IMR-90 (cell line): ENCODE measurements around the gene RFTN1. TPM values are rescaled to one million over a fixed set of nuclear protein-coding genes. Genes with fewer than 3 reads are reported as not detected.
A peak's percentile ranks its signal among the peaks of the same experiment; 100 is the strongest.

Experiments used
- ATAC-seq: fragments of 200-7000 bp; cut with Tn5 transposase; 2 replicates; pipeline ENCODE4 v1.9.1; 2020; ENCODE audit warnings: low read depth, mild to moderate bottlenecking, moderate library complexity
- BruUV-seq: library from RNA; stranded (reverse); fragments of 400-500 nt; replicated peaks from 2 replicates; lab custom pipeline; 2021; lab: Mats Ljungman, UMichigan
- CTCF ChIA-PET: fragments of 300-600 bp; formaldehyde crosslinking; extraction: SDS; loops from one replicate; lab custom pipeline; 2021; ENCODE audit warnings: antibody characterized with exemption; lab: Yijun Ruan, JAX
- POLR2A ChIA-PET: fragments of 300-600 bp; sonication (Branson Sonifier 250); formaldehyde crosslinking; loops from one replicate; lab custom pipeline; 2022; ENCODE audit warnings: antibody characterized with exemption; ENCODE audit not compliant: unreplicated experiment; lab: Charles Lee
- DNase-seq: peaks from one replicate; pipeline ENCODE4 v3.0.0; 2013
- H2AFZ ChIP-seq: replicated peaks from 2 replicates; pipeline ENCODE3; 2013; ENCODE audit warnings: low read length, mild to moderate bottlenecking; ENCODE audit not compliant: poor library complexity
- H2AK5ac ChIP-seq: 2 replicates; pipeline ENCODE4 v1.6.1; 2013; ENCODE audit warnings: low read depth, low read length, inconsistent platforms
- H2AK9ac ChIP-seq: replicated peaks from 2 replicates; pipeline ENCODE3; 2013; ENCODE audit warnings: mild to moderate bottlenecking, low read depth, low read length, moderate library complexity; ENCODE audit not compliant: poor library complexity
- H2BK120ac ChIP-seq: 2 replicates; pipeline ENCODE4 v1.6.1; 2013; ENCODE audit warnings: low read depth, low read length, inconsistent platforms
- H2BK15ac ChIP-seq: 3 replicates; pipeline ENCODE4 v1.6.1; 2013; ENCODE audit warnings: low read depth, low read length, inconsistent platforms
- H2BK20ac ChIP-seq: 2 replicates; pipeline ENCODE4 v1.6.1; 2013; ENCODE audit warnings: low read depth, mild to moderate bottlenecking, inconsistent platforms, low read length, moderate library complexity
- H2BK5ac ChIP-seq: 2 replicates; pipeline ENCODE4 v1.6.1; 2013; ENCODE audit warnings: mild to moderate bottlenecking, low read depth, low read length, inconsistent platforms; ENCODE audit not compliant: poor library complexity, severe bottlenecking
- H3K14ac ChIP-seq: replicated peaks from 2 replicates; pipeline ENCODE4 v1.6.1; 2013; ENCODE audit warnings: low read depth, low read length, inconsistent platforms
- H3K18ac ChIP-seq: 2 replicates; pipeline ENCODE4 v1.6.1; 2013; ENCODE audit warnings: low read depth, low read length, control low read depth
- H3K23ac ChIP-seq: 2 replicates; pipeline ENCODE4 v1.6.1; 2013; ENCODE audit warnings: low read depth, low read length, inconsistent platforms
- H3K27ac ChIP-seq: 2 replicates; pipeline ENCODE4 v1.5.1; 2013; ENCODE audit warnings: mild to moderate bottlenecking, control low read depth, low read length; ENCODE audit not compliant: insufficient read depth
- H3K27me3 ChIP-seq: 2 replicates; pipeline ENCODE4 v1.6.1; 2013; ENCODE audit warnings: low read length; ENCODE audit not compliant: control insufficient read depth, insufficient read depth
- H3K36me3 ChIP-seq: 2 replicates; pipeline ENCODE4 v1.6.1; 2013; ENCODE audit warnings: low read length, mixed read lengths; ENCODE audit not compliant: control insufficient read depth, insufficient read depth
- H3K4ac ChIP-seq: 2 replicates; pipeline ENCODE4 v1.6.1; 2013; ENCODE audit warnings: low read depth, low read length, inconsistent platforms
- H3K4me1 ChIP-seq: 2 replicates; pipeline ENCODE4 v1.6.1; 2013; ENCODE audit warnings: low read length, mixed read lengths; ENCODE audit not compliant: control insufficient read depth, insufficient read depth
- H3K4me2 ChIP-seq: 2 replicates; pipeline ENCODE4 v1.6.1; 2013; ENCODE audit warnings: low read depth, mild to moderate bottlenecking, control low read depth, low read length, moderate library complexity
- H3K4me3 ChIP-seq: 2 replicates; pipeline ENCODE4 v1.5.1; 2013; ENCODE audit warnings: low read depth, mild to moderate bottlenecking, control low read depth, low read length, moderate library complexity; ENCODE audit not compliant: insufficient read depth
- H3K56ac ChIP-seq: 2 replicates; pipeline ENCODE4 v1.6.1; 2013; ENCODE audit warnings: low read length, inconsistent platforms; ENCODE audit not compliant: insufficient read depth; ENCODE audit errors: extremely low read depth
- H3K79me1 ChIP-seq, 2 experiments: 2 replicates each; pipeline ENCODE4 v1.6.1; 2013; ENCODE audit warnings: low read length in 2 of 2, inconsistent platforms in 1 of 2, low read depth in 1 of 2
- H3K9ac ChIP-seq: 2 replicates; pipeline ENCODE4 v1.6.1; 2013; ENCODE audit warnings: low read depth, low read length, control low read depth
- H3K9me1 ChIP-seq: 2 replicates; pipeline ENCODE4 v1.6.1; 2013; ENCODE audit warnings: low read length, inconsistent platforms; ENCODE audit not compliant: insufficient read depth
- H3K9me3 ChIP-seq: 2 replicates; pipeline ENCODE4 v1.6.1; 2013; ENCODE audit warnings: low read length; ENCODE audit not compliant: control insufficient read depth, insufficient read depth
- H4K20me1 ChIP-seq: 2 replicates; pipeline ENCODE4 v1.6.1; 2013; ENCODE audit warnings: low read length, inconsistent platforms; ENCODE audit not compliant: insufficient read depth
- H4K5ac ChIP-seq: 2 replicates; pipeline ENCODE4 v1.6.1; 2013; ENCODE audit warnings: mild to moderate bottlenecking, low read depth, low read length, control low read depth
- H4K8ac ChIP-seq, 2 experiments: 2 replicates each; pipeline ENCODE4 v1.6.1; 2013; ENCODE audit warnings: low read depth in 2 of 2, low read length in 2 of 2, control low read depth in 1 of 2, inconsistent platforms in 1 of 2
- H4K91ac ChIP-seq: 2 replicates; pipeline ENCODE4 v1.6.1; 2013; ENCODE audit warnings: low read depth, low read length, inconsistent platforms; ENCODE audit not compliant: insufficient read depth
- CHD1 ChIP-seq: IDR thresholded peaks from 2 replicates; pipeline ENCODE4 v1.6.1; 2012; ENCODE audit warnings: low read depth, low read length, improper control_type of control experiment
- MAFK ChIP-seq: IDR thresholded peaks from 2 replicates; pipeline ENCODE4 v1.6.1; 2012; ENCODE audit warnings: low read depth, low read length, improper control_type of control experiment
- NFE2L2 ChIP-seq: fragments of 150-350 bp; IDR thresholded peaks from 2 replicates; pipeline ENCODE4 v1.6.1; 2016; ENCODE audit warnings: low read depth, mild to moderate bottlenecking, low read length
- SMC3 ChIP-seq: fragments of 150-350 bp; IDR thresholded peaks from 2 replicates; pipeline ENCODE4 v1.6.1; 2016; ENCODE audit warnings: low read depth, mild to moderate bottlenecking, antibody characterized with exemption, low read length, moderate library complexity
- WGBS, 2 experiments: methylation state at CpG; one replicate each; pipeline versions ENCODE4 v1.1.5 to v1.1.7; 2013; ENCODE audit warnings: missing lambda C conversion rate in 2 of 2; ENCODE audit not compliant: insufficient read length in 1 of 2; ENCODE audit errors: extremely low coverage in 2 of 2; 5-methylcytosine and 5-hydroxymethylcytosine counted together
- dilution Hi-C: fragments of 300-500 bp; cut with HindIII; formaldehyde crosslinking; loops from one replicate; pipeline ENCODE4 v1.14.3; 2018; ENCODE audit warnings: low sequenced_read_pairs; ENCODE audit not compliant: unreplicated experiment
- in situ Hi-C: fragments of 300-500 bp; cut with MboI; formaldehyde crosslinking; loops from 3 replicates; pipeline ENCODE4 v1.14.3; 2019; ENCODE audit warnings: low sequenced_read_pairs, inconsistent platforms, mixed read lengths
- intact Hi-C: fragments of 100-400 bp; cut with micrococcal nuclease; formaldehyde crosslinking; loops from 2 replicates; pipeline ENCODE4 v1.10.0; 2022
- polyA plus RNA-seq, 3 experiments: library from polyadenylated mRNA; depleted of rRNA; stranded (reverse); fragments of >200 nt; gene quantifications; 2 replicates each; pipeline ENCODE4 v1.2.3, GENCODE V29; 2012; ENCODE audit warnings: low replicate concordance in 1 of 3
- total RNA-seq: library from RNA; depleted of rRNA; stranded (reverse); fragments of >200 nt; gene quantifications from 2 replicates; pipeline ENCODE4 v1.2.3, GENCODE V29; 2012
- TF ChIP-seq, protein P1 (sequence below): fragments of 150-350 bp; IDR thresholded peaks from 2 replicates; pipeline ENCODE4 v1.6.1; 2016; ENCODE audit warnings: low read depth, mild to moderate bottlenecking, low read length, moderate library complexity, borderline replicate concordance

Gene RFTN1
- total and polyA plus RNA-seq, 2 of the 4 experiments (the other 2 are of a cell fraction): 45.0 to 52.0 TPM

- dilution Hi-C loops (no loop called here), intact Hi-C loops (loop anchor here (5.0 kb wide), 1 partner anchor 76 kb away; no protein-coding TSS in a partner anchor), in situ Hi-C loops (no loop called here)
- no peak overlapping the region for H3K56ac ChIP-seq
- H3K27me3 ChIP-seq: no peaks in the 10 kb centered on the region
- no peak for ATAC-seq
- H2AK5ac ChIP-seq: no peak overlapping the region
- TF ChIP-seq, protein P1, sequence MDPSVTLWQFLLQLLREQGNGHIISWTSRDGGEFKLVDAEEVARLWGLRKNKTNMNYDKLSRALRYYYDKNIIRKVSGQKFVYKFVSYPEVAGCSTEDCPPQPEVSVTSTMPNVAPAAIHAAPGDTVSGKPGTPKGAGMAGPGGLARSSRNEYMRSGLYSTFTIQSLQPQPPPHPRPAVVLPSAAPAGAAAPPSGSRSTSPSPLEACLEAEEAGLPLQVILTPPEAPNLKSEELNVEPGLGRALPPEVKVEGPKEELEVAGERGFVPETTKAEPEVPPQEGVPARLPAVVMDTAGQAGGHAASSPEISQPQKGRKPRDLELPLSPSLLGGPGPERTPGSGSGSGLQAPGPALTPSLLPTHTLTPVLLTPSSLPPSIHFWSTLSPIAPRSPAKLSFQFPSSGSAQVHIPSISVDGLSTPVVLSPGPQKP: no peak
- TF ChIP-seq MAFK: no peak
- TF ChIP-seq CHD1: no peak
- no peak for TF ChIP-seq NFE2L2
- no peak for TF ChIP-seq SMC3
- peaks cover 42% of the 10 kb centered on the region for H3K36me3 ChIP-seq
- WGBS, 2 experiments: 80% methylated on average over 1 of the region's 3 CpGs; no CpG with 5 or more reads in 1 of the 2 experiments
- H3K14ac ChIP-seq: no peak overlapping the region
- peaks cover 21% of the 10 kb centered on the region for H3K4me1 ChIP-seq
- no peak overlapping the region for H3K4ac ChIP-seq
- no peaks in the 10 kb centered on the region for H3K9me3 ChIP-seq
- H2AFZ ChIP-seq: no peak overlapping the region
- no peak overlapping the region; the same call in 2 of the 3 replicates for H2BK15ac ChIP-seq
- peaks cover 8 to 57% of the 10 kb centered on the region in 2 experiments for H3K79me1 ChIP-seq
- no peak overlapping the region for H3K23ac ChIP-seq
- no peaks in the 10 kb centered on the region for H4K20me1 ChIP-seq
- BruUV-seq: TSS peak; percentile 77
- no peak overlapping the region for H2AK9ac ChIP-seq
- no peak overlapping the region for H2BK20ac ChIP-seq
- H3K18ac ChIP-seq: no peak overlapping the region
- H3K9me1 ChIP-seq: peaks cover 32% of the 10 kb centered on the region
- no peak overlapping the region for H3K4me3 ChIP-seq
- DNase-seq: no peak
- ChIA-PET POLR2A (no interaction called here), CTCF (interaction anchor here (1.1 kb wide), 1 partner anchor 8 kb away, joined by 3 read pairs; no protein-coding TSS in a partner anchor)
- H4K5ac ChIP-seq: no peak overlapping the region
- H2BK5ac ChIP-seq: no peak overlapping the region
- H4K8ac ChIP-seq: no peak overlapping the region
- no peak overlapping the region for H3K9ac ChIP-seq
- no peak overlapping the region for H4K91ac ChIP-seq
- H2BK120ac ChIP-seq: no peak overlapping the region
- H3K27ac ChIP-seq: no peak overlapping the region
- no peak overlapping the region for H3K4me2 ChIP-seq
Measured at GRCh38 chr3:16316396-16316795, 197.1 kb downstream of the RFTN1 start.
